ENCODE measurements around the gene STIM1.
"Not testable (repeated sequence)": the region's sequence is repeated elsewhere in the genome, so short reads cannot be mapped to it uniquely, and the experiment has no call there.

Gene STIM1

DNA sequence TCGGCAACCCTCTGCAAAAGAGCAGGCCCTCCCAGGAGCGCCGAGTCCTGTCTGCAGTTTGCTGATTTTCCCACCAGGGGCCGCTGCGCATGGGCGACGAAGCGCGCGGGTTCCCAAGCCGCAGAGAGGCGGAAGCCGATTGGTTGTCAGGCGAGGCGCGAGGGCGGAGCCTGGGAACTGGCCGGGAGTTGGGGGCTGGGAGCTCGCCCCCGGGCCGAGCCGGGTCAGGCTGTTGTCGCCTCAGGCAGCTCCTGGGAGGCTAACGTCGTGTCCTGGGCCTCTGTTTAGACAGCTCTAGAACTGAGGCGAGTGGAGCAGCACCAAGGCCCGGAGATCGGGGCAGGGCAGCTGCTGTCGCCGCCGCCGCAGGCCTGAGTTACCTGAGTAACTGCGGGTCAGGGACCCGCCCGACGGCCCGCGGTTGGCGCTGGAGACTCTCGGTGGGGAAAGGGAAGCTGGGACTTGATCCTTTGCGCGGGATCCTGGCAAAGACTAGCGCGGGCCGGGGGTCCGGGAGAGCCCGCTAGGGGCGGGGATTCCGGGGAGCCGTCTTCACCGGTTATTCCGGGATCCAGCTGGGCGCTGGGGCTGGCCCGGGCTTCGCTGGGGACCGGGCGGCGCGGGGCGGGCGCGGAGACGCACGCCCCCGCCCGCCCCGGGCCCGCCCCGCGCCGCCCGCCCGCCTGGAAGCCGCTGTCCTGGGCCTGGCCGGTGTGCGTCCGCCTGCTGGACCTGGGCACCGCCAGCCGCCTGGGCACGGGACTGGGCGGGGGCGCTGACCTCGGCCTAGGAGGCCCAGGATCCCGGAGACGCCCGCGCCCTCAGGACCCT lies at the start of gene STIM1:
STIM1 (plus strand) TSS at position 688 of the 831 bp plus-strand sequence. CDS start 607 bp downstream, outside the sequence.
- peak; percentile 99 for DNase-seq

DNA sequence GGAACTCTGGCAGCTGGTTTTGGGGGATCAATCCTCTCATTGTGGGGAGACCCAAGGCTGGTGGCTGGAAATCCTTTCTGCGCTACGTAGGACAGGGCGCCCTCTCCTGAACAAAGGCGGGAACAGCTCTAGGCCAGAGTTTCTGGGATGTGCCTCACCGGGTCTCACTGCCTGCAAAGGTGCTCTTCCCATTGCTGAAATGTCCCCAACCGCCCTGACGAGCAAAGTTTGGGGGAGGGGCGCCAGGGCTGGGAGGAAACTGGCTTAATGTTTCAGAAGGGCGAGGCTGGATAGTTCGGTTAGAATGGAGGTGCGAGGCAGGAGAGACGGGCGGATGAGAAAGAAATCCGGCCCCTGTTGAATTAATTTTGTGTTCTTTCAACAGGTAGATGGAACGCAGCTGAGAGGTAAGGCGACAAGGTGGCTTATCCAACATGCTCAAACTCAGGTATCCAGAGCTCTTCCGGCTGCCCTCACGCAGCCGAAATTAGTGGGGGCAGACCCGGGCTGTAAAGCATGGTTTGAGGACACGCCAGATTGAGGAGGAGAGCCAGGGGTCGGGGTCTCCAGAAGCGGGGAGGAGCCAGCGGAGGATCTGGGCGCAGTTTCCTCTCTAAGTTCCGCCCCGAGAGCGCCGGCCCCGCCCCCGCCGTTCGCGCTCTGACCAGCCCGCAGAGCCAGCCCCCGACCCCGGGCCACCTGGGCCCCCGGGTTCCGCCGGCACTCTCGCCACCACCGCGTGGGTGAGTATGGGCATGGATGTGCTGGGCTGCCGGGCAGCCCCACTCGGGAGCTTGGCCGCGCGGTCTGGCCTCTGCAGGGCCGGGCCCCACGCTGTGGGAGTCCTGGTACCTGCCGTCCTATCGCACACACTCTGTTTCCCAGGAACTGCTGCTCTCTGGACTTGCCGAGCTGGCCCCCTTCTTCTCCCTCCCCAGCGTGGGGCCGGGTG lies 47.3 kb upstream of the STIM1 start, which contains the start of gene PGAP2:
PGAP2 (plus strand) TSS at position 652 of the 952 bp plus-strand sequence. CDS start 2,700 bp downstream, outside the sequence.
- DNase-seq: peak; percentile 75

DNA sequence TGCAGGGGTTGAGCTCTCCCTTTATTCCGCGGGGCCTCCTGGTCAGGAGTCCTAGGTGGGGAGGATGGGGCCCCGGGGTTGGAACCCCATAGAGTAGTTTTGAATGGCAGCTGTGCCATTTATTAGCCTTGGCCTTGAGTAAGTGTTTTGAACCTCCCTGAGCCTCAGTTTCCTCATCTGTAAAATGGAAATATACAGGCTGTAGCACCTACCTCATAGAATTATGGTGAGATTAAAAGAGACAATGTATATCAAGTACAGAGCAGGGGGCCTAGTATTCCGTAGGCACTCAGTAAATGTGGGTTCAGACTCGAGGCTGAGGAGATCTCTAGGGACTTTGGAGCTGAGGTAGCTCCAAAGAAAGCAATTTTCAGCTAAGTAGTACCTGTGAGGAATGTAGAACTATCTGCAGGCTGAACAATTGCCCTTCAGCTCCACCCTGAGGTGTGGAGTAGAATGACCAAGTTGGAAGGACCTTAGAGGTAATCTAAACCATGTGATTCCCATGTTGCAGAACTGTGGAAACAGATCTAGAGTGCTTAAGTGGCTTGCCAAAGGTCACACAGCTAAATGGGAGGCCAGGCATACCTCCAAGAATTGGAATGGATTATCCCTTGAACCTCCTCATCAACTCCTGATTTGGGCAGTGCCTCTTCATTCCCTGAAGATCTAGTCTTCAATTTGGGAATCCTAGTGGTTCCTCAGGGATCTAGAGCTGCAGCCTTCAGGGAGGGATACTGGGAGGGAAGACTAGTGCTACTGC lies 46.4 kb upstream of the STIM1 start:
- DNase-seq: no peak

DNA sequence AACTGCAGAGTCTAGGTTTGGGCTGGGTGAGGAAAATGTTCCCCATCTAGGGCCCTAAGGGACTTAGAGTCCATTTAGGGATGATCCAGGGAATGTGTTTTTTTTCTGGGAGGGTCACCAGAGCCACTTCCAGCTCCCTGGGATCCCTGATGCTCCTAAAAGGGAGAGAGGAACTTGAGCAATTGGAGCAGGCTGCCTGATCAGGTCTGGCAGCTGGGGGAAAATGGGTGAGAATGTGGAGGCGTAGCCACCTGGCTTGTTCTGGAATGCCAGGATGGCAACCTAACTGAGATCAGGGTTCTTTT lies 45.9 kb upstream of the STIM1 start:
- DNase-seq: no peak

DNA sequence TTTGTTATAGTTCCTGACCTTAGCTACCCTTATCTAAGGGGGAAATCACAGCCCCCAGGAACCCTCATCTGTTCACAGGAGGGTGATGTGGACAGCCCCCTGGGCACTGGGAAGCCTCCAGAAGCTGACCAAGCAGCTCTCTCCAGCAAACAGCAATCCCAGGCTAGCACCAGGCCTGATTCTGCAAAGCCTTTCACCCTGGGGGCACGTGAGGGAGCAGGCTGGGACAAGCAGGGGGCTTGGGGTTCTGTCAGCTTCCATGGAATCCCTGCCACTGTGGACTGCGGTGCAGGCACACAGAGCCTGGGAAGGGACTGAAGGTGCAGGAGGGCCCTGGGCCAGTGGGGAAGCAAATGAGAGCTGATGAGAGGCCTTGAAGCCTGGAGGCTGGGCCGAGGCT lies 45.0 kb upstream of the STIM1 start:
- no peak for DNase-seq

DNA sequence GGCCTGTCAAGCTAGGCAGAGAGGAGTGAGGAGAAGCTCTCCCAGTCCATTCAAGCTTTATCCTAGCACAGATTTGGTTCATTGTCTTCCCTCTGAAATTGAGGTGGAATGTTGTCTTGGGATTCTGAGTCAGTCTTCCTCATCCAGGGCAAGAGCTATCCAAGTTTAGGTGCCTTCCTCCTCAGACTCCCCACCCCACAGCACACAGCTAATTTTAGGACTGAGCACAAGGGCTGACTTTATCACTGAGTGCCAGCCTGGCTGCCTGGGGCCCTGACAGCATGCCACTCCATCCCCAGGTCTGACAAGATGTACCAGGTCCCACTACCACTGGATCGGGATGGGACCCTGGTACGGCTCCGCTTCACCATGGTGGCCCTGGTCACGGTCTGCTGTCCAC lies 44.5 kb upstream of the STIM1 start:
- no peak for DNase-seq

DNA sequence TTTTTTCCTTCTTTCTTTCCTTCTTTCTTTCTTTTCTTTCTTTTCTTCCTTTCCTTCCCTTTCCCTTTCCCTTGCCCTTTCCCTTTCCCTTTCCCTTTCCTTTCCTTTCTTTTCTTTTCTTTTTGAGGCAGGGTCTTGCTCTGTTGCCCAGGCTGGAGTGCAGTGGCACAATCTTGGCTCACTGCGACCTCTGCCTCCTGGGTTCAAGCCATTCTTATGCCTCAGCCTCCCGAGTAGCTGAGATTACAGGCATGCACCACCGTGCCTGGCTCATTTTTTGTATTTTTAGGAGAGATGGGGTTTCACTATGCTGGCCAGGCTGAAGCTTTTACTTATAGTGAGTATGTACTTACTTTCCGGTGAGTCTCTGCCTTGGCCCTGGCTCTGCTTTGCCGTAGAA lies 40.6 kb upstream of the STIM1 start:
- DNase-seq: not testable (repeated sequence)

DNA sequence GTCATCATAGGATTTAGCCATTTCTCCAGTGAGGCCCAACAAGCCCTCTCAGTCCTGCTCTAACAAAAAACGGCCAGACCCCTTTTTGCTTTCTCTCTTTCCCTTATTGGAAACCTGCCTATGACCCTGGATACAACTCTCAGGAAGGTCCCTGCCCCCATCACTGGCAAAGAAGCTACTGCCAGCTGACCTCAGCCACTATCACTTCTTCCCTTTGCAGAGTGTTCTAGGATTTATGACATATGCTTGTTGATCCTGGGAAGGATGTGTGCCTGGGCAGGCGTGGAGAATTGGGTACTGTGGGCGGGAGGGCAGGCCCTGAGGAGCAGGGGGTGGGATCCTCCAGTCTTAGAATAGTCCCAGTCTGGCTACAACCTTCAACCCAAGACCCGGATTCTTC lies 39.6 kb upstream of the STIM1 start:
- DNase-seq: no peak

DNA sequence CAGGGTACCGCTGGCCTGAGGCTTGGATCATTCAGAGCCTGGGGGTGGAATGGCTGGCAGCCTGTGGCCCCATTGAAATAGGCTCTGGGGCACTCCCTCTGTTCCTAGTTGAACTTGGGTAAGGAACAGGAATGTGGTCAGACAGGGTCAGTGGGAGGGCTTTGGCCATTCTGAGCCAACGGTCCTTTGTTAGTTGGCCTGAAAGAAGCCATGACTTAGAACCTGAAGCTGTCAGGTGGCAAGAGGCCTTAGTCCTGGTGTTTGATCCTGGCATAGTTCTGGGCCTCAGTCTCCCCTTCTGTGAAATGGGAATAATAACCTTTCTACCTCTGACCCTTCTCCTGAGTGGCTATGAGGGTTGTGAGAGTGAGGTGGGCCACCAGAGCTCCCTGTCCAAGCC lies 38.8 kb upstream of the STIM1 start:
- no peak for DNase-seq

DNA sequence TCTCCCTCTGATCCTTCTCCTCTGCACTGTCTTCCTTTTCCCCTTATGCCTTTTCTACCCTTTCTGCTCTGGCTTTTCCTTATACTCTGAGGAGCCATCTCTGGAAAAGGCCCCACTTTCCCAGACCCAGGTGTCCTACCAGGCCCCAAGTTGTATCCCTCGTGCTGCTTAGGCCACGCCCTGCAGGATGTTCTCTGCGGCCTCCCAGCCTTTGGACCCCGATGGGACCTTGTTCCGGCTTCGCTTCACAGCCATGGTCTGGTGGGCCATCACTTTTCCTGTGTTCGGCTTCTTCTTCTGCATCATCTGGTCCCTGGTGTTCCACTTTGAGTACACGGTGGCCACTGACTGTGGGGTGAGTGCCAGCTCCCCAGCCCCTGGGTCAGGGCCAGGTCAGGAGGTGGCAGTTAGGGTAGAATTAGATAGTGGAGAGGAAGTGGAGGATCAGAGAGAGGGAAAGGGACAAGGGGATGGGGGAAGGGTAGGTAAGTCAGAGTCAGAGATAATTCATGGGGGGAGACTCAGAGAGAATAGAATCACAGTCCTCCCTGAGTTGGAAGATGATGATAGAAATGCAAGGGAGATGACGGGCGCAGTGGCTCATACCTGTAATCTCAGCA lies 38.2 kb upstream of the STIM1 start:
- no peak for DNase-seq

DNA sequence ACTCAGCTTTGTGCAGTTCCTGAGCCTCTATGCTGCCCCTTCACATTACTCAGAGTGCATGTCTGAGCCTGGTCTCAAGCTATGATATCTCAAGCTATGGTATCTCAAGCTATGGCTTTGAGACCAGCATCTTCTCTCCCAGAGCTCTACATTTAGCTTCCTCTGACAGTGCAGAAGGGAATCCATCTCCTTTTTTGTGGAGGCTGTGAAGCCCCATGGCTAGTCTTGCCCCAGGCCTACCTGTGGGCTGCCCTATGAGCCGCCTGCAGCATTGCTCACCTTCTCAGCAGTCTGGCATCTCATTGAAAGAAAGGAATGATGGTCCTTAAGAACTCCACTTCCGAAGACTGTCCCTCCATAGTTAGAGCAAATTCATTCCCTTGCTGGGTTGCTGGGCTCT lies 34.5 kb upstream of the STIM1 start:
- DNase-seq: no peak

DNA sequence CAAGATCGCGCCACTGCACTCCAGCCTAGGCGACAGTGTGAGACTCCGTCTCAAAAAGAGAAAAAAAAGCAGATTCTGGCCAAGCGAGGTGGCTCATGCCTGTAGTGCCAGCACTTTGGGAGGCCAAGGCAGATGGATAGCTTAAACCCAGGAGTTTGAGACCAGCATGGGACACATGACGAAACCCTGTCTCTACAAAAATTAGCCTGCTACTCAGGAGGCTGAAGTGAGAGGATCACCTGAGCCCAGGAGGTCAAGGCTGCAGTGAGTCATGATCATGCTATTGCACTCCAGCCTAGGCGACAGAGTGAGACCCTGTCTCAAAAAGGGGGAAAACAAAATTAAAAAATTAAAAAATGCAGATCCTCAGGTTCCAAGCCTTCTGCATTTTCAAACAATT lies 33.2 kb upstream of the STIM1 start:
- no peak for DNase-seq

DNA sequence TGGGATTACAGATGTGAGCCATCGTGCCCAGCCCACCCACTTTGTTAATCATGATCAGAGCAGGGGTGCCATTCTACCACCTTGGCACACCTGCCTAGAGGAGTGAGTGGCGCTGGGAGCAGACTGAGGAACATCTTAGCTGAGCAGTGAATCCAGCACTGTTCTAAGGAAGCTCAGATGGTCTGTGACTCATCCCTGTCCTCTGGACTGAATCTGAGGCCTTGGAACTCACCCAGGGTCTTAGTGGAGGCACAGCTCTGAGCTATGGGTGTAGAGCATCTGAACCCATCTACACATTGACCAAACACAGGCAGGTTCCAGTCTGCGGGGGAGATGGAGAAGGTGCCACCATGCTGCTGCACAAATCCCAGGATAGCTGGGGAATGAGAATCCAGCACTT lies 32.2 kb upstream of the STIM1 start:
- no peak for DNase-seq

DNA sequence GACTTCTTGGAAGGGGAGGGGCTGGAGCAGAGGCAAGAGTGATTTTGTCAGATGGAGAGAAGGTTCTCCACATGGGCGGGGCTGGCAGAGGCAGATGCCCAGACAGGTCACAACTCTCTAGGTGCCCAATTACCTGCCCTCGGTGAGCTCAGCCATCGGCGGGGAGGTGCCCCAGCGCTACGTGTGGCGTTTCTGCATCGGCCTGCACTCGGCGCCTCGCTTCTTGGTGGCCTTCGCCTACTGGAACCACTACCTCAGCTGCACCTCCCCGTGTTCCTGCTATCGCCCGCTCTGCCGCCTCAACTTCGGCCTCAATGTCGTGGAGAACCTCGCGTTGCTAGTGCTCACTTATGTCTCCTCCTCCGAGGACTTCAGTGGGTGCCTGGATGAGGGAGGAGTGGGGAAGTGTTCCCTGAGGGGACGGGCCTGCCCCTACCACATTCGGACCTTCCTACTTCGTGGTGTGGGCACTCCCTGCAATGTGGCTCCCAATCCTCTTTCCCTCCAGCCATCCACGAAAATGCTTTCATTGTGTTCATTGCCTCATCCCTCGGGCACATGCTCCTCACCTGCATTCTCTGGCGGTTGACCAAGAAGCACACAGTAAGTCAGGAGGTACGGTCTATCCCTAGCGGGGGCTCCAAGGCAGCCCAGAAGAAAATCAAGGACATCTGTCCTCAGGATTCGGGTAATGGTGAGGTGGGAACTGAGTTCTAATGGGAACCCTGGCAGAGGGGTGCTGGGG lies 31.5 kb upstream of the STIM1 start:
- DNase-seq: no peak

DNA sequence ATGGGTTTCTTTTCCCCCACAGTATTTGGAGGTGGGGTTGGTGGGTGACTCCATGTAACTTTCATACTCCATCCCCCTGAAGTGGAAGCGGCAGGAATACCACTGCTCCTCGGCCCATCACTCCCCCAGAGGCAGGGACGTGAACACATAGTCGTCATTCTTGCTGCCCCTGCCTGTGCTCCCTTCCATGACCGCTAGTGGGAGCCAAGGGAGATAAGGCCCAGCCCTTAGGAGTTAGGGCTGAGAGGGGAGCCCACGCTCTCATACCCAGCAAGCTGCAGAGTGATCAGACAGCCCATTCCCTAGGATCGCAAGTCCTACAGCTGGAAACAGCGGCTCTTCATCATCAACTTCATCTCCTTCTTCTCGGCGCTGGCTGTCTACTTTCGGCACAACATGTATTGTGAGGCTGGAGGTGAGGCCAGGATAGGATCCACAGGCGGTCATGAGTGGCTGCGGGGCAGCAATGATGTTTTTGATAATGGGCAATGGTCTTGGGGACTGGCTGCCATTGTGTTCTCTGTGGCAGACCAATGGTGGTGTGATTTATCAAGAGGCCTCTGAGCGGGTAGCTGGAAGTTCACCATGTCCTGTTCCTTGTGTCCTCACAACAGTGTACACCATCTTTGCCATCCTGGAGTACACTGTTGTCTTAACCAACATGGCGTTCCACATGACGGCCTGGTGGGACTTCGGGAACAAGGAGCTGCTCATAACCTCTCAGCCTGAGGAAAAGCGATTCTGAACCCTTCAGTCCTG lies 30.6 kb upstream of the STIM1 start:
- DNase-seq: peak; percentile 78

DNA sequence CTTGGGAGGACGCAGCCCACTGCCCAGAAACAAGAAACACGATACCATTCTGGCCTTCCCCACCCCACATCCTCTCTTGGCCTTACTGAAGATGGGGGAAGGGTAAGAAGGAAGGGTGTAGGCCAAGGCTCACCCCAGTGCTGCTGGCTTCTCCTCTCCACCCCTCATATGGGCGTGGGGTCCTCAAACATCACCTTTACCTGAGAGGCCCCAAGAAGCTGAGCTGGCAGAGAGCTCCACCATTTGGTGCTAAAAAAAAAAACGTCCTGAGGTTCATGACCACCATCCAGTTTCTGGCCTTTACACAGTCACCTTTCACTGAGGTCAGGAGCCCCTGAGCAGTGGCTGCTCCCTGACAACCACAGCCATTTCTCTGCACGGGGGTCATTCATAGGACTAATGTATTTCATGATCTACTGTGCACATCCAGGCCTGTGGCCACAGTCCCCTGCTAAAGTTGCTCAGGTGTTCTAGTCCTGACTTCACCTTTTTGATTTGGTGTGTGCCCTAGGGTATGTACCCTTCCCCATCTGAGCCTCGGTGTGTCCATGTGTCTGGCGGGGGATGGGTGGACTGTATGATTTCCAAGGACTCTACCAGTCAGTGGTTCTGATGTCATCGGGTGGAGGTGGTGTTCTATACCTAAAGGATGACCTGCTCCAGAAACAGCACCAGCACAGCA lies 29.9 kb upstream of the STIM1 start:
- no peak for DNase-seq

DNA sequence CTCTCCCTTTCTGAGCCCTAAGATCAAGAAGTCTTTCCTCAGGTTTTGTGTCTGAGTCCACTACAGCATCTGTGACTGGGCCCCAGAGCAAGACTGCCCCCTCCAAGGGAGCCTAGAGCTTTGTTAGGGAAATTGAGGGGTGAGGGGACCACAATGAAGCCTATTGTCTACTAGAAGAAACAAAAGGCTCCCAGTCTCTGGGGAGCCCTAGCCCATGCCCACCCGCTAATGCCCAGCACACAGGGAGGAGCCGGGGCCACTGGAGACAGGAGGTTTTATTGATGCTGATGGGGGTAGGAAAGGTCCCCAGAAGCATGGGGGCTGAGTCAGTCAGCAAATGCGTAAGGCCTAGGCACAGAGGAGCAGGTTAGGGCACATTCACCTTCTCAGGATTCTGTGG lies 28.7 kb upstream of the STIM1 start:
- DNase-seq: no peak

DNA sequence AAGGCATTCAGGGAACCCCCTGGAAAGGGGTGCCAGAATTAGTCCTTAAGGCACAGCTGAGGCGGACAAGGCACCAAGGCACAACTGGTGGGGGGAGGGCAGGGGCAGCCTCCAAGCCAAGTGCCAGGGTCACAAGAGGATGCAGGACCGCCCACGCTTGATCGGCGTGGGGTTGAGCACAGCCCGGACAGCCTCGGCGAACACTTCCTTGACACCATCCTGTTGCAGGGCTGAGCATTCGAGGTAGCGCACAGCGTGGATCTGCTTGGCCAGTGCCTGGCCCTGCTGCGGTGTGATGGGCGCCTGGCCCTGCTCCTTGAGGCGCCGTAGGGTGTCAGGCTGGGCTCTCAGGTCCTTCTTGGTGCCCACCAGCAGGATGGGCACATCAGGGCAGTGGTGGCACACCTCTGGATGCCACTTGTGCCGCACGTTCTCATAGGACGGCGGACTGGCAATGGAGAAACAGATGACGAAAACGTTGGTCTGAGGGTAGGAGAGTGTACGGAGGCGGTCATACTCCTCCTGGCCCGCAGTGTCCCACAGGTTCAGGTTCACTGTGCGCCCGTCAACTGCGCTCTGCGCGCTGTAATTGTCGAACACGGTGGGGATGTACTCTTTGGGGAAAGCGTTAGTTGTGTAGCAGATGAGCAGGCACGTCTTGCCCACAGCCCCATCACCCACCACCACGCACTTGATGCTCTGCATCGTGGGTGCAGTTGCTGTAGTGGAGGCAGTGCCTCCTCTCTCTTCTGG lies 27.9 kb upstream of the STIM1 start:
- no peak for DNase-seq

DNA sequence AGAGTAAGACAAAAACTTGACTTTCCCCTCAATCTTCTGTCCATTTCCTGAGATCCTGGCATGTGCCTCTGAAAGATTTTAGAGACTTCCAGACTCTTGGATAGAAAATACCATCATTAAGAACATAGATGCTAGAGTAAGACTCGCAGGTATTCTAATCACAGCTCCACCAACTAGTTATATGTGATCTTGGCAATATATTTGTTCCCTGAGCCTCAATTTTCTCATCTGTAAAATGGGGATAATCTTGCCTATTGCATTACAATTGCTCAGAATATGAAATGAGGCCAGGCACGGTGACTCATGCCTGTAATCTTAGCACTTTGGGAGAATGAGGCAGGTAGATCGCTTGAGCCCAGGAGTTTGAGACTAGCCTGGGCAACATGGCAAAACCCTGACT lies 25.4 kb upstream of the STIM1 start:
- DNase-seq: no peak

DNA sequence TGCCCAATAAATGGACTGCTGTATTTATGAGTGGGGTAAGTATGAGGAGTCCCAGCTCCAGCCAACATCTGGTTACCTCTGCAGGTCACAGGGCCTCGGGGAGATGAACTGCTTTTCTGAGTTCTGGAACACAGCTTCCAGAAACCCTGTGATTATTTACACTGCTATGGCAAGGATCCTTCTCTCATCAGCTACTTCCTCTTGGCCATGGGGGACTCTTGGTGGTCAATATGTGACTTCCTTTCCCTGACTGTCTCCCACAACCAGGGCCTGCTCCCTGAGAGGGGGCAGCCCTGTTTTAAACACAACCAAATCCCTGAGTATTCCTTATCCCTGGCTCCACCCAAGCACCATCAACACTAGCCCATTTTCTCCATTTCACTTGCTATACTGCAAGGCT lies 24.7 kb upstream of the STIM1 start:
- DNase-seq: no peak

Measured in activated CD4-positive, CD25-positive, alpha-beta regulatory T cell treated with anti-CD3 and anti-CD28 coated beads, Interleukin-2, amount 50 U/mL, for 72 hours (primary cell).